Activated CD4-positive, alpha-beta T cell treated with anti-CD3 and anti-CD28 coated beads, Interleukin-2, amount 10 ng/mL, durations not matched to agents 24 days and 14 days (primary cell): ENCODE measurements around the gene RINL. TPM values are rescaled to one million over a fixed set of nuclear protein-coding genes. Genes with fewer than 3 reads are reported as not detected.
"Not testable (repeated sequence)": the region's sequence is repeated elsewhere in the genome, so short reads cannot be mapped to it uniquely, and the experiment has no call there.

Experiments
- DNase-seq: peaks from one replicate; pipeline ENCODE4 v3.0.0; 2022
- H3K27ac Mint-ChIP-seq: one replicate; pipeline ENCODE4 v1.8.0; 2022; ENCODE audit warnings: mild to moderate bottlenecking, mixed read lengths
- H3K27me3 Mint-ChIP-seq: one replicate; pipeline ENCODE4 v1.8.0; 2022; ENCODE audit warnings: mixed read lengths
- H3K36me3 Mint-ChIP-seq: one replicate; pipeline ENCODE4 v1.8.0; 2022; ENCODE audit warnings: low read depth, mild to moderate bottlenecking, mixed read lengths
- H3K4me1 Mint-ChIP-seq: one replicate; pipeline ENCODE4 v1.8.0; 2021; ENCODE audit warnings: mixed read lengths
- H3K4me3 Mint-ChIP-seq: one replicate; pipeline ENCODE4 v1.8.0; 2022; ENCODE audit warnings: mild to moderate bottlenecking, moderate library complexity, mixed read lengths
- H3K9me3 Mint-ChIP-seq: one replicate; pipeline ENCODE4 v1.8.0; 2021; ENCODE audit warnings: mixed read lengths
- intact Hi-C: fragments of 100-400 bp; cut with micrococcal nuclease; formaldehyde crosslinking; loops from one replicate; pipeline ENCODE4 v1.15.1; 2023
- total RNA-seq: library from RNA; stranded (reverse); gene quantifications from 2 replicates; pipeline ENCODE4 v1.2.3, GENCODE V29; 2022

Gene RINL
- total RNA-seq, 1 donor from 2014 or later = 68.9 TPM

- intact Hi-C loops = loop anchor here (1.0 to 5.0 kb wide), 3 partner anchors 9 to 46 kb away; partner anchors contain the start of genes ECH1, NFKBIB and SIRT2
- peak overlapping the region; percentile 96 for H3K27ac Mint-ChIP-seq
- peaks cover 18% of the 10 kb centered on the region for H3K36me3 Mint-ChIP-seq
- peak overlapping the region; percentile 97 for H3K4me3 Mint-ChIP-seq
- no peak for DNase-seq
- no peaks in the 10 kb centered on the region for H3K27me3 Mint-ChIP-seq
- no peaks in the 10 kb centered on the region for H3K9me3 Mint-ChIP-seq
- peaks cover 24% of the 10 kb centered on the region for H3K4me1 Mint-ChIP-seq
Measured at GRCh38 chr19:38878575-38879399, 712 bp upstream of the RINL start.

DNA sequence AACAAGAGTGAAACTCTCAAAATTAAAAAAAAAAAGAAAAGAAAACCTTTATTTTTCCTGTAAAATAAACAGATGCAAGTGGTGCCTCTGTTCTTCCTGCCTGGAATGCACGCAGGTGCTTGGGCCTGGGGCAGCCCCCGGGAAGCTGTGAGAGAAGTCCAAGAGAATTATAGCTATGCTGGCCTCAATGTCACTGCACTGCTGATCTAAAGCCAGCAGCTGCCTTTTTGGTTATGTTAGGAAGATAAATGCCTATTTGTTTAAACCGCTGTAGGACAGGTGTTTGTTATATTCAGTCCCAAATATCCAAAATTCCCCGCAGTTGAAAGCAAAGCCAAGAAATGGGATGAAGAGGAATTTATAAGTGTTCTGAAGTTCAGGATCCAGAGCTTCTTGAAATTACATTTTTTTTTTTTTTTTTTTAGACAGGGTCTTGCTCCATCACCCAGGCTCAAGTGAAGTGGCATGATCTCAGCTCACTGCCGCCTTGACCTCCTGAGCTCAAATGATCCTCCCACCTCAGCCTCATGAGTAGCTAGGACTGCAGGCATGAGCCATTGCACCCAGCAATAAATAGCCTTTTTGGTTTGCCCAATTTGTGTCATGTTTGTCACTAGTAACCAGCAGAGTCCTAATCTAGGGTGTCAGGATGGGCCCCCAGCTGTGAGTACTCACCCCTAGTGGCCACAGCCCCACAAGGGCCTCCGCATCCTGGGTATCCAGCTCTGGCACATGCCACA lies 2.2 kb downstream of the RINL start:
- H3K36me3 Mint-ChIP-seq = peaks cover 22% of the 10 kb centered on the region
- no peak overlapping the region for H3K4me3 Mint-ChIP-seq
- no peaks in the 10 kb centered on the region for H3K9me3 Mint-ChIP-seq
- H3K4me1 Mint-ChIP-seq = peaks cover 28% of the 10 kb centered on the region
- intact Hi-C loops = loop anchor here (5.0 kb wide), 1 partner anchor 44 kb away; the partner anchor contains the start of gene ECH1
- no peaks in the 10 kb centered on the region for H3K27me3 Mint-ChIP-seq
- DNase-seq = no peak
- no peak overlapping the region for H3K27ac Mint-ChIP-seq

- H3K36me3 Mint-ChIP-seq = peaks cover 31% of the 10 kb centered on the region
- peaks cover 39% of the 10 kb centered on the region for H3K4me1 Mint-ChIP-seq
- H3K9me3 Mint-ChIP-seq, DNase-seq, H3K27me3 Mint-ChIP-seq, H3K27ac Mint-ChIP-seq, intact Hi-C loops, H3K4me3 Mint-ChIP-seq: not testable (repeated sequence)
Measured at GRCh38 chr19:38873400-38873799, 4.7 kb downstream of the RINL start.

DNA sequence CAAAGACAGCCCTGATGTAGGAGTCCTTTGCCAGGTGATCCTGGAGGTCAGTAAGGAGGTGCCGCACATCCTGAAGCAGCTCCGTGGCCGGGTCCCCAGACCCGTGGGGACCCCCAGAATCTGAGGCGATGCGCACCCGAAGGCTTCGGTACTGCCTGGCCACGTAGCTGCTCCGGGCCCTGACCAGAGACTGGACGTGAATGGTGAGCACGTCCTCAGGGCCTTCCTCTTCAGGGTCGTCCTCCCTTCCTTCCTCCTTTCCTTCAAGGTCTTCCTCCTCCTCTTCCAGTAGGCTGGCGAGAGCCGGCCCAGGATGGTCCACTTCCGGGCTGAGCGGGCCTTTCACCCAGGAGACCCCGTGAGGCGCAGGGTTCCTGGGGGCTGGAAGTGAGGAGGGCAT lies 7.5 kb downstream of the RINL start:
- Mint-ChIP-seq H3K27ac (peak overlapping the region; percentile 78), H3K27me3 (no peaks in the 10 kb centered on the region), H3K36me3 (peaks cover 35% of the 10 kb centered on the region), H3K4me3 (peak overlapping the region; percentile 95), H3K9me3 (no peaks in the 10 kb centered on the region), H3K4me1 (peaks cover 23% of the 10 kb centered on the region)
- intact Hi-C loops = no loop called here
- no peak for DNase-seq

- peaks cover 39% of the 10 kb centered on the region for H3K36me3 Mint-ChIP-seq
- H3K27ac Mint-ChIP-seq = peak overlapping the region; percentile 89
- H3K4me1 Mint-ChIP-seq = peaks cover 28% of the 10 kb centered on the region
- H3K9me3 Mint-ChIP-seq = no peaks in the 10 kb centered on the region
- H3K27me3 Mint-ChIP-seq = no peaks in the 10 kb centered on the region
- H3K4me3 Mint-ChIP-seq = peak overlapping the region; percentile 95
- DNase-seq = peak; percentile 98
- intact Hi-C loops = loop anchor here (1.0 kb wide), 3 partner anchors 8 to 355 kb away; partner anchors contain the start of gene RINL
Measured at GRCh38 chr19:38869836-38870607, 8.1 kb downstream of the RINL start.

GRCh38 chr19:38869160-38869835 lies 8.8 kb downstream of the RINL start:
- H3K27ac Mint-ChIP-seq = peak overlapping the region; percentile 89
- H3K4me1 Mint-ChIP-seq = peaks cover 35% of the 10 kb centered on the region
- H3K4me3 Mint-ChIP-seq = peak overlapping the region; percentile 95
- no peaks in the 10 kb centered on the region for H3K27me3 Mint-ChIP-seq
- peak; percentile 76 for DNase-seq
- H3K9me3 Mint-ChIP-seq = no peaks in the 10 kb centered on the region
- intact Hi-C loops = loop anchor here (1.0 kb wide), 3 partner anchors 9 to 354 kb away; partner anchors contain the start of gene RINL
- peaks cover 43% of the 10 kb centered on the region for H3K36me3 Mint-ChIP-seq

GRCh38 chr19:38868551-38868950 lies 9.5 kb downstream of the RINL start:
- Mint-ChIP-seq H3K27me3 (no peaks in the 10 kb centered on the region), H3K9me3 (no peaks in the 10 kb centered on the region), H3K4me3 (peak overlapping the region; percentile 95), H3K27ac (peak overlapping the region; percentile 89), H3K4me1 (peaks cover 36% of the 10 kb centered on the region), H3K36me3 (peaks cover 42% of the 10 kb centered on the region)
- DNase-seq = no peak
- intact Hi-C loops = no loop called here

- Mint-ChIP-seq H3K4me1 (peaks cover 35% of the 10 kb centered on the region), H3K27me3 (no peaks in the 10 kb centered on the region), H3K27ac (no peak overlapping the region), H3K36me3 (peaks cover 38% of the 10 kb centered on the region), H3K9me3 (no peaks in the 10 kb centered on the region), H3K4me3 (no peak overlapping the region)
- intact Hi-C loops = no loop called here
- no peak for DNase-seq
Measured at GRCh38 chr19:38867171-38867780, 10.8 kb downstream of the RINL start.

- Mint-ChIP-seq H3K4me1 (peaks cover 24% of the 10 kb centered on the region), H3K36me3 (peaks cover 17% of the 10 kb centered on the region), H3K27ac (no peak overlapping the region), H3K27me3 (no peaks in the 10 kb centered on the region), H3K4me3 (no peak overlapping the region), H3K9me3 (no peaks in the 10 kb centered on the region)
- no peak for DNase-seq
- intact Hi-C loops = no loop called here
Measured at GRCh38 chr19:38862321-38863059, 15.6 kb downstream of the RINL start.

- Mint-ChIP-seq H3K27ac (no peak overlapping the region), H3K9me3 (no peaks in the 10 kb centered on the region), H3K4me1 (peaks cover 34% of the 10 kb centered on the region), H3K27me3 (no peaks in the 10 kb centered on the region), H3K4me3 (no peak overlapping the region), H3K36me3 (peaks cover 13% of the 10 kb centered on the region)
- intact Hi-C loops = no loop called here
- no peak for DNase-seq
Measured at GRCh38 chr19:38861368-38861767, 16.7 kb downstream of the RINL start.

GRCh38 chr19:38859631-38860204 lies 18.4 kb downstream of the RINL start:
- H3K27ac Mint-ChIP-seq, H3K36me3 Mint-ChIP-seq, DNase-seq, H3K4me3 Mint-ChIP-seq, intact Hi-C loops, H3K9me3 Mint-ChIP-seq, H3K27me3 Mint-ChIP-seq: not testable (repeated sequence)
- peaks cover 24% of the 10 kb centered on the region for H3K4me1 Mint-ChIP-seq

DNA sequence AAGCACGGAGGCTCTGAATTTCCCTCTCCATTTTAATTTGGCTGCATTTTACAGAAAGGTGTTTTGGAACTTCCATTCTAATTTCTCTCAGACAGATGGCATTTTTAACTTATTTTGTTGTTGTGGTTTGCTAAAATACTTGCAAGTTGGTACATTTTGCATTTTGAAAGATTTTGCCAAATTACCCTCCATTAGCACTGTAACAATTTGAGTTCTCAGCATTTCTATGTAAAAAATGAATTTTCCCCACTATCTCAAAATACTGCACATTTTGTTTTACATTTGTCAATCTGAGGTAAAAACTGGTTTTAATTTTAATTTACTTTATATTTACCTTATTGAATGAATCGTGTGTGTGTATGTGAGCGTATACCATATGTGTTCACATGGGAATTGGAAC lies 21.3 kb downstream of the RINL start:
- no peaks in the 10 kb centered on the region for H3K9me3 Mint-ChIP-seq
- no peak overlapping the region for H3K4me3 Mint-ChIP-seq
- H3K4me1 Mint-ChIP-seq = peaks cover 25% of the 10 kb centered on the region
- intact Hi-C loops = no loop called here
- H3K27ac Mint-ChIP-seq = no peak overlapping the region
- H3K36me3 Mint-ChIP-seq = no peaks in the 10 kb centered on the region
- no peaks in the 10 kb centered on the region for H3K27me3 Mint-ChIP-seq
- no peak for DNase-seq
